OCI-LY1 (cell line): ENCODE measurements around the gene CEBPZOS.

Experiments used
- CTCF ChIP-seq: fragments of 200-600 bp; sonication (generic), shearing (Covaris generic); IDR thresholded peaks from 2 replicates; pipeline ENCODE4 v1.5.1; 2017; ENCODE audit warnings: mild to moderate bottlenecking, antibody characterized with exemption, low read length, moderate library complexity, mixed read lengths
- EZH2 ChIP-seq: fragments of 200-600 bp; sonication (generic), shearing (Covaris generic); IDR thresholded peaks from 2 replicates; pipeline ENCODE4 v1.8.0; 2017; ENCODE audit warnings: borderline replicate concordance, mixed run types, mild to moderate bottlenecking, antibody characterized with exemption, low read length, moderate library complexity, mixed read lengths

DNA sequence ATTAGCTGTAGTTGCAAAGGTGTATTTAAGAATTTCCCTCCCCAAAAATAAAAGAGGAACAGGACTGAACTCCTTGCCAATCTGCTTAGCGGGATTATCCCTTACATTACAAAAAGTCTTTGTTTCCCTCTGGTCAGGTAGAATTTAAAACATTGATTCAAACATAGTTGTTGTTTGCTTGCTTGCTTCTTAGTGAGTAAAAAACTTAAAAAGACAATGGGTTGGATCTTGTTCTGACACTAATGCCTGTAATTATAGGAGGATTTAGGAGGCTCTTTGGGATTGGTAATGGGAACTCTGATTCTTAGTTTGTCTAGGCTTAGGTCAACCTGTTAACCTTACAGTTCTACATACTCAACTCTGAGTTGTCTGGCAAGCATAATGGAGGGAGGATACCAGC is 3.7 kb upstream of the CEBPZOS start:
- TF ChIP-seq CTCF = no peak
- no peak for TF ChIP-seq EZH2
